Endodermal cell (in vitro differentiated cells): ENCODE data around the gene INTS4. TPM values are rescaled to one million over a fixed set of nuclear protein-coding genes. Genes with fewer than 3 reads are reported as not detected.

Experiments used
- DNase-seq: peaks from one replicate; pipeline ENCODE4 v3.0.0-alpha.2; 2017
- H3K27ac ChIP-seq: 2 replicates; pipeline ENCODE4 v1.5.1; 2013; ENCODE audit warnings: mild to moderate bottlenecking, low read depth, low read length, moderate library complexity
- H3K27me3 ChIP-seq: 2 replicates; pipeline ENCODE4 v1.6.1; 2013; ENCODE audit warnings: mild to moderate bottlenecking, low read length, moderate library complexity; ENCODE audit not compliant: insufficient read depth, control insufficient read depth, poor library complexity, severe bottlenecking
- H3K36me3 ChIP-seq: 2 replicates; pipeline ENCODE4 v1.7.0; 2013; ENCODE audit warnings: mild to moderate bottlenecking, low read length, moderate library complexity; ENCODE audit not compliant: control insufficient read depth, insufficient read depth
- H3K4me1 ChIP-seq: one replicate; pipeline ENCODE4 v1.7.0; 2013; ENCODE audit warnings: low read length; ENCODE audit not compliant: control insufficient read depth, insufficient read depth
- H3K4me3 ChIP-seq: 2 replicates; pipeline ENCODE4 v1.5.1; 2013; ENCODE audit warnings: mild to moderate bottlenecking, low read length, moderate library complexity
- H3K9ac ChIP-seq: 2 replicates; pipeline ENCODE4 v1.6.1; 2013; ENCODE audit warnings: mild to moderate bottlenecking, low read length, moderate library complexity; ENCODE audit not compliant: poor library complexity, severe bottlenecking; ENCODE audit errors: extremely low read depth
- H3K9me3 ChIP-seq: 2 replicates; pipeline ENCODE4 v1.6.1; 2013; ENCODE audit warnings: mild to moderate bottlenecking, low read length, moderate library complexity; ENCODE audit not compliant: control insufficient read depth
- H3K27ac Mint-ChIP-seq: 2 replicates; pipeline ENCODE4 v1.8.0; 2020; ENCODE audit warnings: mixed read lengths
- H3K27me3 Mint-ChIP-seq: 2 replicates; pipeline ENCODE4 v1.8.0; 2021; ENCODE audit warnings: mild to moderate bottlenecking, mixed read lengths; ENCODE audit not compliant: insufficient read depth
- H3K36me3 Mint-ChIP-seq: 2 replicates; pipeline ENCODE4 v1.8.0; 2020; ENCODE audit warnings: low read depth, mixed read lengths
- H3K4me1 Mint-ChIP-seq: 2 replicates; pipeline ENCODE4 v1.8.0; 2020; ENCODE audit warnings: mixed read lengths
- H3K4me3 Mint-ChIP-seq: 2 replicates; pipeline ENCODE4 v1.8.0; 2020; ENCODE audit warnings: mild to moderate bottlenecking, moderate library complexity, mixed read lengths
- H3K9me3 Mint-ChIP-seq: 2 replicates; pipeline ENCODE4 v1.8.0; 2020; ENCODE audit warnings: mild to moderate bottlenecking, mixed read lengths
- WGBS, 2 experiments: methylation state at CpG; one replicate each; pipeline versions ENCODE4 v1.1.5 to v1.1.7; 2013; ENCODE audit warnings: missing lambda C conversion rate in 2 of 2, mixed read lengths in 1 of 2; ENCODE audit not compliant: insufficient coverage in 1 of 2, insufficient read length in 1 of 2; 5-methylcytosine and 5-hydroxymethylcytosine counted together
- total RNA-seq, 2 donors: library from RNA; stranded (reverse); fragmentation: NEBNext Ultra II Directional in 1 of 2; extraction: Animal tissue kit (Norgen Biotek cat#: 25700) in 1 of 2; gene quantifications; 2 replicates in 1 of 2; 3 replicates in 1 of 2; pipeline ENCODE4 v1.2.1, GENCODE V29; 2021
- TF ChIP-seq, protein P1 (sequence below): fragments of 200-600 bp; sonication (generic); conservative IDR thresholded peaks from 2 replicates; pipeline ENCODE4 v1.5.0; 2021; ENCODE audit warnings: antibody characterized with exemption, mild to moderate bottlenecking

Gene INTS4
- total RNA-seq, 2 donors from 2014 or later: 37.2 to 42.0 TPM

DNA sequence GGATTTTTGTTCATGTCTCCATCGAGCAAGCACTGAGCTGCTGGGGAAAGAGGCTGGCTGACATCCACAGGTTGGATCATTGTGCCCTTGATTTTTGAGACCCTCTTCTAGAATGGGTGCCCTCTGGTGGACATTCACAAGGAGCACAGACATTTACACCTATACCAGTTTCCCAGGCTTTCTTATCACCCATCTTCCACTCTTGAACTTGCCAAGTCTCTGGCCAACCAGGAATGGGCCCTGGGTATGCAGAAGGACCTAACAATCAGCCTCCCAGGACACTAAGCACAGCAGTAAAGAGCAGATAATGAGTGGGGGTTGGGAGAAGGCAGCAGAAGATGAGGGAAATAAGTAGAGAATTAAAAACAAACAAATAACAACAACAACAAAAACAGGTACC, 5.7 kb upstream of the INTS4 start:
- no peaks in the 10 kb centered on the region for H3K9me3 ChIP-seq
- peak; percentile 86 for DNase-seq
- H3K27ac Mint-ChIP-seq: no peak overlapping the region

DNA sequence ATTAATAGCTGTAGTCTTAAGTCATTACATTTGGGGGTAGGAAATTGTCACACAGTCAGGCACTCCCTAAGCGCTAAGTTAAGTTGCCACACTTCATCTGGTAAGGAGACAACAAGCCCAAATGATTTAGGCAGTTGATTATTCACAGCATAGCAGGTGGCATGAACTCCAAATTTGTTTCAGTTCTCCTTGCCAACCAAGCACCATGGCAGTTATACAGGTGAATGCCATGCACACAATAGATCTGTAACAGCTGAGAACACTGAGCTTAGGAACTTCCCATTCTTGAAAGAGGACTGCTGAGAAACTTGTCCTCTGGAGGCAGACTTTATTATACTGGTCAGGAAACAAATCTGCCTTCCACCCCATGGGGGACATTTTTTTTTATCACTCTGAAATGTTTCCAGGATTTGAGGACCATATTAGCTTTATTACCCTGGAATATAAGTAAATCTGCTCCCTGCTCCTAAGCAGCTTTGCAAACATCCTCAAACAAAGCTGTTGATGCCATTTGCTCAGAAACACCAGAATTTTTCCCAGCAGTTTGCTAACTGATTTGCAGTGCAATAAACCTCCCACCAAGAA, 5.1 kb upstream of the INTS4 start:
- Histone ChIP-seq H3K27ac (no peak overlapping the region), H3K4me3 (no peak overlapping the region), H3K4me1 (no peaks in the 10 kb centered on the region), H3K27me3 (no peaks in the 10 kb centered on the region), H3K9me3 (no peaks in the 10 kb centered on the region), H3K36me3 (no peaks in the 10 kb centered on the region), H3K9ac (no peak overlapping the region)
- TF ChIP-seq, protein P1, sequence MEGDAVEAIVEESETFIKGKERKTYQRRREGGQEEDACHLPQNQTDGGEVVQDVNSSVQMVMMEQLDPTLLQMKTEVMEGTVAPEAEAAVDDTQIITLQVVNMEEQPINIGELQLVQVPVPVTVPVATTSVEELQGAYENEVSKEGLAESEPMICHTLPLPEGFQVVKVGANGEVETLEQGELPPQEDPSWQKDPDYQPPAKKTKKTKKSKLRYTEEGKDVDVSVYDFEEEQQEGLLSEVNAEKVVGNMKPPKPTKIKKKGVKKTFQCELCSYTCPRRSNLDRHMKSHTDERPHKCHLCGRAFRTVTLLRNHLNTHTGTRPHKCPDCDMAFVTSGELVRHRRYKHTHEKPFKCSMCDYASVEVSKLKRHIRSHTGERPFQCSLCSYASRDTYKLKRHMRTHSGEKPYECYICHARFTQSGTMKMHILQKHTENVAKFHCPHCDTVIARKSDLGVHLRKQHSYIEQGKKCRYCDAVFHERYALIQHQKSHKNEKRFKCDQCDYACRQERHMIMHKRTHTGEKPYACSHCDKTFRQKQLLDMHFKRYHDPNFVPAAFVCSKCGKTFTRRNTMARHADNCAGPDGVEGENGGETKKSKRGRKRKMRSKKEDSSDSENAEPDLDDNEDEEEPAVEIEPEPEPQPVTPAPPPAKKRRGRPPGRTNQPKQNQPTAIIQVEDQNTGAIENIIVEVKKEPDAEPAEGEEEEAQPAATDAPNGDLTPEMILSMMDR: no peak
- Mint-ChIP-seq H3K4me3 (no peak overlapping the region), H3K27me3 (peaks cover 8% of the 10 kb centered on the region), H3K9me3 (no peaks in the 10 kb centered on the region), H3K4me1 (peaks cover 9% of the 10 kb centered on the region), H3K27ac (no peak overlapping the region), H3K36me3 (no peaks in the 10 kb centered on the region)
- WGBS, 2 experiments: 90 to 98% methylated on average over 1 of the region's 1 CpG
- no peak for DNase-seq

More for the DNA sequence above, 5.7 kb upstream of the INTS4 start:
- no peaks in the 10 kb centered on the region for H3K36me3 ChIP-seq
- Mint-ChIP-seq H3K36me3 (no peaks in the 10 kb centered on the region), H3K9me3 (no peaks in the 10 kb centered on the region), H3K4me1 (peaks cover 9% of the 10 kb centered on the region), H3K4me3 (no peak overlapping the region), H3K27me3 (peaks cover 8% of the 10 kb centered on the region)
- no peak overlapping the region for H3K9ac ChIP-seq
- no peaks in the 10 kb centered on the region for H3K4me1 ChIP-seq
- no peak overlapping the region for H3K27ac ChIP-seq
- WGBS, 2 experiments: 33 to 50% methylated on average over 1 of the region's 1 CpG
- no peak overlapping the region for H3K4me3 ChIP-seq
- TF ChIP-seq, protein P1: peak; percentile 86
- H3K27me3 ChIP-seq: no peaks in the 10 kb centered on the region

DNA sequence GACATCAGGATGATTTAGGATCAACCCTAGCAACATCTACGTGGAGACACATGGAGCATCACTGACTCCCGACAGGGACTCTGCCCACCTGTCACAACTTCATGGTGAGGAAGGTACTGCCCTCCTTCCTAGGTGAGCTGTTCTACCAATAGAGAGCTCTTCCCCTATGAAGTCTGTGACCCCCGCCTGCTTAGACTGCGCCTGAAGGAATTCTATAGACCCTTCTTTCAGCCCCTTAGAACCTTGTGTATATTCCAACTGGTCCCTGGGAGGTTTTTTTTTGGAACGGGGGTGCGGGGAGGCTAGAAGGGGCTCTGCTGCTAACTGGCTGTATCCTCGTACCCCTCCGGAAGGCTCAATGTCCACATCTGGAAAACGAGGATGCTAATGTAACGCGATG, 566 bp downstream of the INTS4 start:
- H3K27ac ChIP-seq: no peak overlapping the region
- H3K27ac Mint-ChIP-seq: peak overlapping the region; percentile 92
- peaks cover 6% of the 10 kb centered on the region for H3K36me3 Mint-ChIP-seq

More for the DNA sequence above, 566 bp downstream of the INTS4 start:
- Mint-ChIP-seq H3K4me1 (peaks cover 3% of the 10 kb centered on the region), H3K27me3 (peaks cover 2% of the 10 kb centered on the region), H3K9me3 (no peaks in the 10 kb centered on the region), H3K4me3 (peak overlapping the region; percentile 91)
- Histone ChIP-seq H3K4me3 (peak overlapping the region; percentile 96), H3K9ac (peak overlapping the region; percentile 83), H3K27me3 (no peaks in the 10 kb centered on the region), H3K9me3 (no peaks in the 10 kb centered on the region), H3K4me1 (no peaks in the 10 kb centered on the region), H3K36me3 (peaks cover 11% of the 10 kb centered on the region)
- TF ChIP-seq, protein P1: no peak
- WGBS, 2 experiments: 10 to 15% methylated on average over 4 to 9 of the region's 11 CpGs
- peak; percentile 49 for DNase-seq
